RPMI7951 (cell line): ENCODE data around the gene CHKA. TPM values are rescaled to one million over a fixed set of nuclear protein-coding genes. Genes with fewer than 3 reads are reported as not detected.
A peak's percentile ranks its signal among the peaks of the same experiment; 100 is the strongest.

Source experiments
- DNase-seq: peaks from one replicate; pipeline ENCODE4 v3.0.0-alpha.2; 2012; ENCODE audit warnings: low read depth
- total RNA-seq: library from RNA; depleted of rRNA; stranded (reverse); fragments of >200 nt; shearing (Covaris generic); gene quantifications from 2 replicates; pipeline ENCODE4 v1.2.3, GENCODE V29; 2014

Gene CHKA
- total RNA-seq, 1 experiment from 2014 or later = 18.7 TPM

- no peak for DNase-seq
Observed at GRCh38 chr11:68044145-68044813, 76.9 kb downstream of the CHKA start.

GRCh38 chr11:68043349-68044144, 77.6 kb downstream of the CHKA start:
- no peak for DNase-seq

GRCh38 chr11:68043029-68043348, 78.2 kb downstream of the CHKA start:
- no peak for DNase-seq

- no peak for DNase-seq
Observed at GRCh38 chr11:68042219-68043028, 78.8 kb downstream of the CHKA start.

GRCh38 chr11:68041617-68042218, 79.5 kb downstream of the CHKA start:
- DNase-seq = no peak

- DNase-seq = no peak
Observed at GRCh38 chr11:68040957-68041591, 80.1 kb downstream of the CHKA start.

- DNase-seq = peak; percentile 60
Observed at GRCh38 chr11:68040101-68040956, 80.9 kb downstream of the CHKA start.

- no peak for DNase-seq
Observed at GRCh38 chr11:68039526-68040086, 81.6 kb downstream of the CHKA start.

- DNase-seq = peak; percentile 89
Observed at GRCh38 chr11:68038718-68039525, 82.3 kb downstream of the CHKA start, which contains the start of gene TCIRG1. TSS of gene TCIRG1 (plus strand) at chr11:68039025. CDS start at chr11:68041272, 2,247 bp downstream.

- DNase-seq = peak; percentile 57
Observed at GRCh38 chr11:68038226-68038717, 82.9 kb downstream of the CHKA start.

- DNase-seq = no peak
Observed at GRCh38 chr11:68037411-68038225, 83.6 kb downstream of the CHKA start.

GRCh38 chr11:68036717-68037239, 84.4 kb downstream of the CHKA start:
- no peak for DNase-seq

- DNase-seq = no peak
Observed at GRCh38 chr11:68036141-68036716, 85.0 kb downstream of the CHKA start.

- no peak for DNase-seq
Observed at GRCh38 chr11:68035266-68035876, 85.8 kb downstream of the CHKA start.

GRCh38 chr11:68033708-68034045, 87.5 kb downstream of the CHKA start:
- no peak for DNase-seq

GRCh38 chr11:68032997-68033707, 88.0 kb downstream of the CHKA start:
- DNase-seq = no peak

GRCh38 chr11:68032003-68032402, 89.2 kb downstream of the CHKA start:
- DNase-seq = no peak
